ENCODE data around the gene THAP11. TPM values are rescaled to one million over a fixed set of nuclear protein-coding genes. Genes with fewer than 3 reads are reported as not detected.

Gene THAP11
- total RNA-seq, 1 donor from 2014 or later, result 24.9 TPM

DNA sequence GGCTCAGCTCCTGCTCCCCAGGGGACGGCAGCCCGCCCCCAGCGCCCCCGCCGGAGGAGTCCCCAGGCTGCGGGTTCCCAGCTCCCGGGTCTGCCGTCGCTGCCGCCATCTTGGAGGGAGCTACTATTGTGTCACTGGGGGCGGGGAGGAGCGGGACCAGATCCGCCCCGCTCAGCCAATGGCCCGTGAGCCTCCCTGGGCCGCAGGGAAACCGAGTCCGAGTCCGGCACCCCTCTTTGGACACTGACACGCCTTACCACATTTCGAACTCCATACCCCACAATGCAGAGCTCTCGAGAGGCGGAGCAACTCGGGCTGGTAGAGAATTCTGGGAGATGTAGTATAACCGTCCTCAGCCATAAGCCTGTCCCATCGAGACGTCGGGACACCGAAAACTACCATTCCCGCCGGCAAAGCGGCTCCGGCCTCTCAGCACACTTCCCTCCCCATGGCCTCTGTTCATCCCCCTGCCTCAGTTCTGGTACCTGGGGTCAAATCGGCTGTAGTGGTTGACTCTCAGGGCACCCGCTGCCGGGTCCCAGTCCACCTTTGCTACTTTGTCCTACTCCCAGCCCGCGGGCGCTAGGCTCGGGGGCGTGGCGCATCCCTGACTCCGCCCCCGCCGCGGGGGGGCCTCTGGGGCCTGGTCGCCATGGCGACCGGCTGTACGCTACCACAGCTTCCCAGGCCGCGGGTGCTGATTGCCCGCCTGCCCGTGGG, 35.5 kb upstream of the THAP11 start, which contains the start of the genes RANBP10 and TSNAXIP1:
TSS of gene RANBP10 (minus strand) at position 133 of the 720 bp plus-strand sequence. CDS start at position 109, 24 bp downstream.
TSS of gene TSNAXIP1 (plus strand) at position 462 of the 720 bp plus-strand sequence. CDS start 261 bp downstream, outside the sequence.
- TF ChIP-seq, protein P1, sequence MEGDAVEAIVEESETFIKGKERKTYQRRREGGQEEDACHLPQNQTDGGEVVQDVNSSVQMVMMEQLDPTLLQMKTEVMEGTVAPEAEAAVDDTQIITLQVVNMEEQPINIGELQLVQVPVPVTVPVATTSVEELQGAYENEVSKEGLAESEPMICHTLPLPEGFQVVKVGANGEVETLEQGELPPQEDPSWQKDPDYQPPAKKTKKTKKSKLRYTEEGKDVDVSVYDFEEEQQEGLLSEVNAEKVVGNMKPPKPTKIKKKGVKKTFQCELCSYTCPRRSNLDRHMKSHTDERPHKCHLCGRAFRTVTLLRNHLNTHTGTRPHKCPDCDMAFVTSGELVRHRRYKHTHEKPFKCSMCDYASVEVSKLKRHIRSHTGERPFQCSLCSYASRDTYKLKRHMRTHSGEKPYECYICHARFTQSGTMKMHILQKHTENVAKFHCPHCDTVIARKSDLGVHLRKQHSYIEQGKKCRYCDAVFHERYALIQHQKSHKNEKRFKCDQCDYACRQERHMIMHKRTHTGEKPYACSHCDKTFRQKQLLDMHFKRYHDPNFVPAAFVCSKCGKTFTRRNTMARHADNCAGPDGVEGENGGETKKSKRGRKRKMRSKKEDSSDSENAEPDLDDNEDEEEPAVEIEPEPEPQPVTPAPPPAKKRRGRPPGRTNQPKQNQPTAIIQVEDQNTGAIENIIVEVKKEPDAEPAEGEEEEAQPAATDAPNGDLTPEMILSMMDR (IDR thresholded peaks at IDR 0.05), result no peak
- H3K9me3 Mint-ChIP-seq, result no peaks in the 10 kb centered on the region
- POLR2A ChIA-PET, result interaction anchor here (0.5 to 2.2 kb wide), 22 partner anchors 10 to 700 kb away, joined by 3 to 15 read pairs (median 4); partner anchors contain the start of genes ACD, DDX28, DUS2 and GFOD2
- CTCF ChIA-PET, result interaction anchor here (0.8 to 1.5 kb wide), 2 partner anchors 10 to 27 kb away, joined by 3 to 11 read pairs; no protein-coding TSS in a partner anchor
- peak within 1 kb of the TSS; percentile 96 for H3K4me3 Mint-ChIP-seq
- peaks cover 23% of the 10 kb centered on the region for H3K36me3 Mint-ChIP-seq (ENCODE audit: low read depth)
- peak within 1 kb of the TSS; percentile 96 for H3K27ac Mint-ChIP-seq
- H3K27me3 Mint-ChIP-seq, result no peaks in the 10 kb centered on the region
- H3K4me1 Mint-ChIP-seq, result peaks cover 49% of the 10 kb centered on the region
- DNase-seq (peak; percentile 93), ATAC-seq (ENCODE audit: low read depth) (peak; percentile 89)
- intact Hi-C loops (cut with micrococcal nuclease), result loop anchor here (1.0 to 10.0 kb wide), 18 partner anchors 10 to 1578 kb away; partner anchors contain the start of genes ACD, ATP6V0D1, CTCF and ESRP2

DNA sequence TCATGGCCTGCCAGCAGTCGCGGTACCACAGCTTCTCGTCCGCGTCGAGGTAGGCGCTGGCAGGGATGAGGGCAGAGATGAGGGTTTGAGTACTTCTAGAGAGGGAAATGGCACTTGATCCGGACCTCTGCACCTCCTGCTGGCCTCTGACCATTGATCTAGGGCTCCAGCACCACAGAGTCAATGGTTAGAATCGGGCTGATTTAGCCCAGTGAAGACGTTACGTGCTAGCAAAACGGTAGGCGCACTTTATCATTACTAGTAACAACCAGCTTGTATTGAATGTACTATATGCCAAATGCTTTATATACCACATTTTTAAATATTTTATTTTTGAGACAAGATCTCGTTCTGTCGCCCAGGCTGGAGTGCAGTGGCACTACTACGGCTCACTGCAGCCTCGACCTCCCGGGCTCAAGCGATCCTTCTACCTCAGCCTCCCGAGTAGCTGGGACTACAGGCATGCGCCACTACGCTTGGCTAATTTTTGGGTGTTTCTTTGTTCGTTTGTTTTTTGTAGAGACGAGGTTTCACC, 34.9 kb upstream of the THAP11 start:
- ChIA-PET POLR2A (interaction anchor here (0.5 to 2.2 kb wide), 16 partner anchors 9 to 700 kb away, joined by 3 to 15 read pairs (median 6); partner anchors contain the start of genes ACD, DDX28, DUS2 and GFOD2), CTCF (interaction anchor here (0.8 to 1.5 kb wide), 4 partner anchors 9 to 26 kb away, joined by 3 to 11 read pairs (median 4); no protein-coding TSS in a partner anchor)
- peak overlapping the region; percentile 96 for H3K4me3 Mint-ChIP-seq
- intact Hi-C loops (cut with micrococcal nuclease), result loop anchor here (2.0 to 10.0 kb wide), 9 partner anchors 120 to 1578 kb away; partner anchors contain the start of genes ATP6V0D1, CTCF, ESRP2 and FHOD1
- peaks cover 21% of the 10 kb centered on the region for H3K36me3 Mint-ChIP-seq (ENCODE audit: low read depth)
- TF ChIP-seq, protein P1 (IDR thresholded peaks at IDR 0.05), result no peak
- peaks cover 43% of the 10 kb centered on the region for H3K4me1 Mint-ChIP-seq
- no peak for DNase-seq
- no peaks in the 10 kb centered on the region for H3K27me3 Mint-ChIP-seq
- no peaks in the 10 kb centered on the region for H3K9me3 Mint-ChIP-seq
- ATAC-seq (ENCODE audit: low read depth), result no peak
- peak overlapping the region; percentile 96 for H3K27ac Mint-ChIP-seq

DNA sequence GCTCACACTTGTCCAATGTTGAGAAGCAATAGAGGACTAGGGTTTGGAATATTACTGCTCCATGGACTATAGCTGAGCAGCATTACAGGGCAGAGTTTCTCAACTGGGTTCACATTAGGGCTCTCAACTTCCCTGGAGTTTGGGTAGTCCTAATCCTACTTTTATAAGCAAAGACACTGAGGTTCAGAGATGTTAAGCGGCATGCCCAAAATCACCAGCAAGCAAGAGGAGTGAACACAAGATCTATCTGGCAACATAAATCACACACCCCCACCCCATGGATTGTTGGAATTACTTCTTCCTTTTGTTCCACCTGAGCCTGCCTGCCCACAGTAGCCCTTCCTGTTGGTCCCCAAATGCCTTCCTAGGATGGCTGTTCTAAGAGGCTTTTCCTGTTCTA, 30.2 kb upstream of the THAP11 start:
- TF ChIP-seq, protein P1 (IDR thresholded peaks at IDR 0.05), result no peak
- Mint-ChIP-seq H3K9me3 (no peaks in the 10 kb centered on the region), H3K4me3 (no peak overlapping the region), H3K36me3 (ENCODE audit: low read depth) (no peaks in the 10 kb centered on the region), H3K4me1 (peaks cover 10% of the 10 kb centered on the region), H3K27me3 (no peaks in the 10 kb centered on the region), H3K27ac (no peak overlapping the region)
- CTCF ChIA-PET, result no interaction called here
- ATAC-seq (ENCODE audit: low read depth) (no peak), DNase-seq (no peak)
- intact Hi-C loops (cut with micrococcal nuclease), result no loop called here
- POLR2A ChIA-PET, result interaction anchor here (0.7 kb wide), 1 partner anchor 131 kb away, joined by 4 read pairs; no protein-coding TSS in a partner anchor

DNA sequence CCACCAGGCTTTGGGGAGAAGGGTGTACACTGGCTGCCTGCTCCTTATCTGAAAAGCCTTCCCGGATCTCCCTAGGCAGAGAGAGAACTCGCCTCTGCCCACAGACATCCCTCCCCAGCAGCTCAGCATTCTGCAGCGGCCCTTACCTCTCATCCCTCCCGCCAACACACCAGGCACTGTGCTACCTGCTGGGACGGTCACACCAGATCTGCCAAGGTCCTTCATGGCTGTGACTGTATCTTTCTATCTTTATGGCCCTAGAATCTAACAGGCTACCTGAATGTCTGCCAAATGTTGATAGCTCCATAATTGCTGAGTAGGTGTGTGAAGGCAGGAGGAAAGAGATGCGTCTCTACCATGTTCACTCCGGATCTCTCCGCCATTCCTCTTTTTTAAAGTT, 27.6 kb upstream of the THAP11 start:
- CTCF ChIA-PET, result interaction anchor here (1.4 to 3.0 kb wide), 2 partner anchors 51 to 226 kb away, joined by 3 to 20 read pairs; no protein-coding TSS in a partner anchor
- intact Hi-C loops (cut with micrococcal nuclease), result no loop called here

More for the DNA sequence above, 27.6 kb upstream of the THAP11 start:
- ATAC-seq (ENCODE audit: low read depth) (no peak), DNase-seq (no peak)
- H3K36me3 Mint-ChIP-seq (ENCODE audit: low read depth), result no peaks in the 10 kb centered on the region
- no peak overlapping the region for H3K4me3 Mint-ChIP-seq
- H3K4me1 Mint-ChIP-seq, result peaks cover 6% of the 10 kb centered on the region
- POLR2A ChIA-PET, result no interaction called here
- H3K27ac Mint-ChIP-seq, result no peak overlapping the region
- TF ChIP-seq, protein P1 (IDR thresholded peaks at IDR 0.05), result no peak
- H3K9me3 Mint-ChIP-seq, result no peaks in the 10 kb centered on the region
- no peaks in the 10 kb centered on the region for H3K27me3 Mint-ChIP-seq

All from activated B cell treated with CpG ODN at 0.5 μM for 24 hours (primary cell).